Osteocyte (in vitro differentiated cells): Measurements from ENCODE around the gene R3HDM2. TPM values are rescaled to one million over a fixed set of nuclear protein-coding genes. Genes with fewer than 3 reads are reported as not detected.
A peak's percentile ranks its signal among the peaks of the same experiment; 100 is the strongest.

ENCODE experiments used
- DNase-seq: peaks from one replicate; pipeline ENCODE4 v3.0.0; 2021; ENCODE audit warnings: mixed read lengths; ENCODE audit not compliant: unreplicated experiment; ENCODE audit errors: extremely low spot score
- H3K27ac Mint-ChIP-seq: one replicate; pipeline ENCODE4 v1.8.0; 2021; ENCODE audit warnings: mild to moderate bottlenecking, mixed read lengths; ENCODE audit not compliant: unreplicated experiment
- H3K27me3 Mint-ChIP-seq: one replicate; pipeline ENCODE4 v1.8.0; 2021; ENCODE audit warnings: mixed read lengths; ENCODE audit not compliant: unreplicated experiment
- H3K36me3 Mint-ChIP-seq: one replicate; pipeline ENCODE4 v1.8.0; 2021; ENCODE audit warnings: mixed read lengths; ENCODE audit not compliant: unreplicated experiment
- H3K4me1 Mint-ChIP-seq: one replicate; pipeline ENCODE4 v1.8.0; 2021; ENCODE audit warnings: mixed read lengths; ENCODE audit not compliant: unreplicated experiment
- H3K4me3 Mint-ChIP-seq: one replicate; pipeline ENCODE4 v1.8.0; 2021; ENCODE audit warnings: mild to moderate bottlenecking, moderate library complexity, mixed read lengths; ENCODE audit not compliant: unreplicated experiment
- H3K9me3 Mint-ChIP-seq: one replicate; pipeline ENCODE4 v1.8.0; 2021; ENCODE audit warnings: mixed read lengths; ENCODE audit not compliant: unreplicated experiment
- CTCF ChIP-seq: fragments of 200-600 bp; sonication (generic); IDR thresholded peaks from 2 replicates; pipeline ENCODE4 v1.5.0; 2021; ENCODE audit warnings: antibody characterized with exemption, mild to moderate bottlenecking, moderate library complexity
- total RNA-seq: library from RNA; stranded (reverse); gene quantifications from 2 replicates; pipeline ENCODE4 v1.2.1, GENCODE V29; 2021

Gene R3HDM2
- total RNA-seq, 1 donor from 2014 or later: 65.0 TPM

- H3K27ac Mint-ChIP-seq: no peak overlapping the region
- no peak for TF ChIP-seq CTCF
- H3K36me3 Mint-ChIP-seq: peaks cover 3% of the 10 kb centered on the region
- no peaks in the 10 kb centered on the region for H3K9me3 Mint-ChIP-seq
- H3K4me1 Mint-ChIP-seq: peaks cover 43% of the 10 kb centered on the region
- peaks cover 13% of the 10 kb centered on the region for H3K27me3 Mint-ChIP-seq
- no peak overlapping the region for H3K4me3 Mint-ChIP-seq
- no peak for DNase-seq
Measured at GRCh38 chr12:57219993-57220754, 210.7 kb downstream of the R3HDM2 start.

- H3K4me1 Mint-ChIP-seq: peaks cover 50% of the 10 kb centered on the region
- DNase-seq: no peak
- peaks cover 3% of the 10 kb centered on the region for H3K36me3 Mint-ChIP-seq
- H3K27me3 Mint-ChIP-seq: peaks cover 13% of the 10 kb centered on the region
- no peak overlapping the region for H3K27ac Mint-ChIP-seq
- no peaks in the 10 kb centered on the region for H3K9me3 Mint-ChIP-seq
- H3K4me3 Mint-ChIP-seq: peak overlapping the region; percentile 88
- TF ChIP-seq CTCF: no peak
Measured at GRCh38 chr12:57219205-57219992, 211.4 kb downstream of the R3HDM2 start.

GRCh38 chr12:57218030-57218853, 212.6 kb downstream of the R3HDM2 start:
- peaks cover 61% of the 10 kb centered on the region for H3K4me1 Mint-ChIP-seq
- H3K27ac Mint-ChIP-seq: no peak overlapping the region
- no peaks in the 10 kb centered on the region for H3K36me3 Mint-ChIP-seq
- TF ChIP-seq CTCF: no peak
- no peaks in the 10 kb centered on the region for H3K9me3 Mint-ChIP-seq
- peaks cover 13% of the 10 kb centered on the region for H3K27me3 Mint-ChIP-seq
- H3K4me3 Mint-ChIP-seq: peak overlapping the region; percentile 88
- no peak for DNase-seq

GRCh38 chr12:57216921-57217879, 213.6 kb downstream of the R3HDM2 start:
- Mint-ChIP-seq H3K4me3 (peak overlapping the region; percentile 88), H3K4me1 (peaks cover 71% of the 10 kb centered on the region), H3K36me3 (no peaks in the 10 kb centered on the region), H3K27me3 (peaks cover 13% of the 10 kb centered on the region), H3K27ac (peak overlapping the region; percentile 11), H3K9me3 (no peaks in the 10 kb centered on the region)
- TF ChIP-seq CTCF: no peak
- no peak for DNase-seq
